HCT116 (cell line): ENCODE data around the gene NDUFAB1. TPM values are rescaled to one million over a fixed set of nuclear protein-coding genes. Genes with fewer than 3 reads are reported as not detected.

Experiments used
- ATAC-seq: fragments of 200-7000 bp; cut with Tn5 transposase; 2 replicates; pipeline ENCODE4 v1.9.1; 2020; ENCODE audit warnings: mild to moderate bottlenecking, moderate library complexity
- BruUV-seq: library from RNA; stranded (reverse); fragments of 400-500 nt; replicated peaks from 2 replicates; lab custom pipeline; 2021; lab: Mats Ljungman, UMichigan
- CTCF ChIA-PET: fragments of 300-600 bp; sonication (Branson Sonifier 250); formaldehyde crosslinking; loops from one replicate; lab custom pipeline; 2021; ENCODE audit warnings: antibody characterized with exemption; lab: Charles Lee
- POLR2A ChIA-PET: fragments of 300-600, 350-600 bp; sonication (Branson Sonifier 250); formaldehyde crosslinking; loops from one replicate; lab custom pipeline; 2021; ENCODE audit warnings: antibody characterized with exemption; lab: Charles Lee
- RAD21 ChIA-PET, 2 experiments: fragments of 300-600 bp; sonication (Branson Sonifier 250); formaldehyde crosslinking; loops; one replicate each; lab custom pipeline; 2023; ENCODE audit warnings: low total read pairs in 2 of 2; ENCODE audit not compliant: uncharacterized antibody in 2 of 2, unreplicated experiment in 2 of 2, low non-redundant PET in 1 of 2; lab: Charles Lee
- DNase-seq: peaks from one replicate; pipeline ENCODE4 v3.0.0-alpha.2; 2010; ENCODE audit warnings: low read depth, low spot score
- H2AFZ ChIP-seq: fragments of 200-600 bp; shearing (Covaris generic), sonication (generic); 2 replicates; pipeline ENCODE4 v1.6.1; 2017; ENCODE audit warnings: low read depth, mixed run types, mixed read lengths, antibody characterized with exemption, low read length; ENCODE audit not compliant: poor library complexity, severe bottlenecking
- H3K27ac ChIP-seq: 2 replicates; pipeline ENCODE4 v1.5.1; 2012; ENCODE audit warnings: low read depth, low read length
- H3K27me3 ChIP-seq: fragments of 200-600 bp; sonication (generic); 2 replicates; pipeline ENCODE4 v1.6.1; 2016; ENCODE audit warnings: mixed run types, low read length, mixed read lengths; ENCODE audit not compliant: insufficient read depth
- H3K36me3 ChIP-seq, 2 experiments: fragments of 200-500 bp in 1 of 2; fragments of 200-600 bp in 1 of 2; sonication (Bioruptor generic) in 1 of 2; sonication (generic) in 1 of 2; 2 replicates each; pipeline versions ENCODE4 v1.5.1 to v1.6.1; 2014 to 2016; ENCODE audit warnings: low read length in 2 of 2, inconsistent platforms in 1 of 2, mixed read lengths in 1 of 2, mixed run types in 1 of 2; ENCODE audit not compliant: insufficient read depth in 2 of 2, control insufficient read depth in 1 of 2
- H3K4me1 ChIP-seq, 2 experiments: fragments of 200-600 bp in 1 of 2; sonication (generic) in 1 of 2; 2 replicates each; pipeline versions ENCODE4 v1.5.1 to v1.6.1; 2012 to 2017; ENCODE audit warnings: low read length in 2 of 2, inconsistent platforms in 1 of 2, mild to moderate bottlenecking in 1 of 2, mixed read lengths in 1 of 2, mixed run types in 1 of 2, moderate library complexity in 1 of 2; ENCODE audit not compliant: insufficient read depth in 2 of 2, control insufficient read depth in 1 of 2
- H3K4me2 ChIP-seq: fragments of 200-600 bp; sonication (generic); 2 replicates; pipeline ENCODE4 v1.6.1; 2017; ENCODE audit warnings: mixed run types, low read length, mixed read lengths
- H3K4me3 ChIP-seq, 2 experiments: fragments of 200-600 bp in 1 of 2; sonication (generic) in 1 of 2; replicated peaks in 1 of 2; 2 replicates each; pipeline ENCODE4 v1.5.1; 2011 to 2016; ENCODE audit warnings: low read length in 2 of 2, control low read depth in 1 of 2, low read depth in 1 of 2, mild to moderate bottlenecking in 1 of 2, mixed read lengths in 1 of 2, mixed run types in 1 of 2
- H3K79me2 ChIP-seq: fragments of 200-600 bp; sonication (generic); 2 replicates; pipeline ENCODE4 v1.6.1; 2017; ENCODE audit warnings: mild to moderate bottlenecking, mixed run types, low read length, moderate library complexity, mixed read lengths; ENCODE audit not compliant: insufficient read depth
- H3K9ac ChIP-seq: fragments of 200-600 bp; sonication (generic); 2 replicates; pipeline ENCODE4 v1.6.1; 2016; ENCODE audit warnings: low read length, mixed read lengths
- H3K9me2 ChIP-seq: fragments of 200-600 bp; sonication (generic), shearing (Covaris generic); 2 replicates; pipeline ENCODE4 v1.6.1; 2017; ENCODE audit warnings: mixed run types, mild to moderate bottlenecking, moderate library complexity; ENCODE audit not compliant: insufficient read depth
- H3K9me3 ChIP-seq, 2 experiments: fragments of 200-500 bp in 1 of 2; fragments of 200-600 bp in 1 of 2; sonication (Bioruptor generic) in 1 of 2; sonication (generic) in 1 of 2; 2 replicates each; pipeline ENCODE4 v1.6.1; 2014 to 2017; ENCODE audit warnings: low read length in 2 of 2, mixed read lengths in 2 of 2, inconsistent platforms in 1 of 2, low read depth in 1 of 2, mild to moderate bottlenecking in 1 of 2, mixed run types in 1 of 2, moderate library complexity in 1 of 2; ENCODE audit not compliant: control insufficient read depth in 1 of 2, insufficient read depth in 1 of 2
- H4K20me1 ChIP-seq: fragments of 200-600 bp; sonication (generic), shearing (Covaris generic); 2 replicates; pipeline ENCODE4 v1.6.1; 2017; ENCODE audit warnings: mixed run types, mild to moderate bottlenecking, moderate library complexity; ENCODE audit not compliant: insufficient read depth
- ATF3 ChIP-seq: IDR thresholded peaks from 2 replicates; pipeline ENCODE4 v1.6.1; 2012
- CBX3 ChIP-seq: IDR thresholded peaks from 2 replicates; pipeline ENCODE4 v1.6.1; 2012; ENCODE audit warnings: low read depth
- CEBPB ChIP-seq: IDR thresholded peaks from 2 replicates; pipeline ENCODE4 v1.6.1; 2012; ENCODE audit warnings: low read depth
- CTCF ChIP-seq, 3 experiments: fragments of 200-600 bp in 1 of 3; sonication (generic) in 1 of 3; IDR thresholded peaks in 2 of 3; conservative IDR thresholded peaks in 1 of 3; 2 replicates each; pipeline ENCODE4 v1.5.1; 2012 to 2017; ENCODE audit warnings: low read depth in 2 of 3, low read length in 2 of 3, antibody characterized with exemption in 1 of 3, borderline replicate concordance in 1 of 3, control low read depth in 1 of 3, mild to moderate bottlenecking in 1 of 3, mixed read lengths in 1 of 3, mixed run types in 1 of 3, moderate library complexity in 1 of 3; ENCODE audit not compliant: insufficient read depth in 1 of 3
- EGR1 ChIP-seq: IDR thresholded peaks from 2 replicates; pipeline ENCODE4 v1.6.1; 2012; ENCODE audit warnings: low read depth
- ELF1 ChIP-seq: IDR thresholded peaks from 2 replicates; pipeline ENCODE4 v1.6.1; 2012; ENCODE audit warnings: low read depth, borderline replicate concordance
- EZH2 ChIP-seq: fragments of 200-600 bp; sonication (generic); IDR thresholded peaks from 2 replicates; pipeline ENCODE4 v1.6.1; 2017; ENCODE audit warnings: antibody characterized with exemption, mixed run types
- EZH2phosphoT487 ChIP-seq: fragments of 200-600 bp; IDR thresholded peaks from 2 replicates; pipeline ENCODE4 v1.6.1; 2018; ENCODE audit warnings: antibody characterized with exemption, borderline replicate concordance
- FOSL1 ChIP-seq: IDR thresholded peaks from 2 replicates; pipeline ENCODE4 v1.6.1; 2012; ENCODE audit warnings: low read depth
- JUND ChIP-seq: IDR thresholded peaks from 2 replicates; pipeline ENCODE4 v1.6.1; 2012
- MAX ChIP-seq: IDR thresholded peaks from 2 replicates; pipeline ENCODE4 v1.6.1; 2012
- POLR2A ChIP-seq: IDR thresholded peaks from 2 replicates; pipeline ENCODE4 v1.7.0; 2011; ENCODE audit warnings: borderline replicate concordance; ENCODE audit not compliant: insufficient read depth, insufficient read length; ENCODE audit errors: extremely low read depth
- POLR2AphosphoS5 ChIP-seq: IDR thresholded peaks from 2 replicates; pipeline ENCODE4 v1.6.1; 2011; ENCODE audit warnings: mild to moderate bottlenecking, low read depth, low read length, moderate library complexity
- REST ChIP-seq: IDR thresholded peaks from 2 replicates; pipeline ENCODE4 v1.6.1; 2012; ENCODE audit warnings: low read depth
- SRF ChIP-seq: IDR thresholded peaks from 2 replicates; pipeline ENCODE4 v1.6.1; 2012; ENCODE audit warnings: low read depth
- TCF7L2 ChIP-seq: IDR thresholded peaks from 2 replicates; pipeline ENCODE4 v1.7.0; 2011; ENCODE audit warnings: borderline replicate concordance, inconsistent platforms; ENCODE audit not compliant: insufficient read depth, insufficient read length; ENCODE audit errors: extremely low read depth
- YY1 ChIP-seq: IDR thresholded peaks from 2 replicates; pipeline ENCODE4 v1.6.1; 2011; ENCODE audit warnings: low read length, low read depth, moderate library complexity, mild to moderate bottlenecking; ENCODE audit not compliant: insufficient replicate concordance; ENCODE audit errors: extremely low read depth
- ZBTB33 ChIP-seq: IDR thresholded peaks from 2 replicates; pipeline ENCODE4 v1.6.1; 2011; ENCODE audit warnings: mild to moderate bottlenecking, low read length, moderate library complexity; ENCODE audit not compliant: insufficient replicate concordance; ENCODE audit errors: extremely low read depth
- ZNF274 ChIP-seq: fragments of 200-500 bp; sonication (Bioruptor generic); IDR thresholded peaks from 2 replicates; pipeline ENCODE4 v1.6.1; 2014; ENCODE audit warnings: mild to moderate bottlenecking, low read depth, low read length, inconsistent platforms
- intact Hi-C: fragments of 100-400 bp; cut with micrococcal nuclease; formaldehyde crosslinking; loops from 2 replicates; pipeline ENCODE4 v1.10.0; 2022
- total RNA-seq: library from RNA; stranded (reverse); gene quantifications from one replicate; pipeline ENCODE4 v1.2.1, GENCODE V29; 2021; ENCODE audit not compliant: unreplicated experiment

NDUFAB1 gene
- total RNA-seq, 1 experiment from 2014 or later: 169 TPM

- H3K4me2 ChIP-seq: no peak overlapping the region
- CTCF ChIA-PET: interaction anchor here (1.4 kb wide), 1 partner anchor 15 kb away, joined by 4 read pairs; no protein-coding TSS in a partner anchor
- DNase-seq (no peak), ATAC-seq (no peak)
- peaks cover 31 to 32% of the 10 kb centered on the region in 2 experiments for H3K36me3 ChIP-seq
- no peak overlapping the region for H3K9ac ChIP-seq
- H2AFZ ChIP-seq: no peak overlapping the region
- no peak overlapping the region for H3K4me3 ChIP-seq
- H3K4me1 ChIP-seq: no peaks in the 10 kb centered on the region
- no peaks in the 10 kb centered on the region for H3K9me3 ChIP-seq
- intact Hi-C loops: no loop called here
- POLR2A ChIA-PET: no interaction called here
- H3K79me2 ChIP-seq: peaks cover 23% of the 10 kb centered on the region
- no peaks in the 10 kb centered on the region for H4K20me1 ChIP-seq
- no peak overlapping the region for H3K27ac ChIP-seq
- no peaks in the 10 kb centered on the region for H3K9me2 ChIP-seq
- H3K27me3 ChIP-seq: no peaks in the 10 kb centered on the region
- no peak for TF ChIP-seq REST
- no peak for TF ChIP-seq EGR1
- no peak for TF ChIP-seq FOSL1
- no peak for TF ChIP-seq ATF3
- TF ChIP-seq POLR2AphosphoS5: no peak
- TF ChIP-seq SRF: no peak
- TF ChIP-seq ELF1: no peak
- TF ChIP-seq EZH2phosphoT487: no peak
- TF ChIP-seq TCF7L2: no peak
- no peak for TF ChIP-seq EZH2
- no peak for TF ChIP-seq CEBPB
- TF ChIP-seq MAX: no peak
- no peak for TF ChIP-seq ZNF274
- TF ChIP-seq CTCF (IDR thresholded peaks at IDR 0.05 in 2 of 3, conservative IDR thresholded peaks at IDR 0.05 in 1 of 3; ENCODE audit: borderline replicate concordance in 1 of 3, insufficient read depth in 1 of 3, low read depth in 2 of 3, low read length in 2 of 3): no peak
- no peak for TF ChIP-seq JUND
- no peak for TF ChIP-seq POLR2A
- TF ChIP-seq YY1: no peak
- no peak for TF ChIP-seq CBX3
- no peak for TF ChIP-seq ZBTB33
- RAD21 ChIA-PET: no interaction called here
- no TSS peak for BruUV-seq
Observed at GRCh38 chr16:23581764-23582163, 14.4 kb downstream of the NDUFAB1 start.
